AG09319 (cell line): ENCODE results near the gene WDFY2.

ENCODE experiments used
- DNase-seq: peaks from one replicate; pipeline ENCODE4 v3.0.0-alpha.2; 2010; ENCODE audit warnings: low read depth; ENCODE audit errors: extremely low read depth
- TF ChIP-seq, protein P1 (sequence below): IDR thresholded peaks from 2 replicates; pipeline ENCODE4 v1.5.1; 2011; ENCODE audit warnings: low read depth, mild to moderate bottlenecking, inconsistent platforms, low read length, moderate library complexity

WDFY2 gene

DNA sequence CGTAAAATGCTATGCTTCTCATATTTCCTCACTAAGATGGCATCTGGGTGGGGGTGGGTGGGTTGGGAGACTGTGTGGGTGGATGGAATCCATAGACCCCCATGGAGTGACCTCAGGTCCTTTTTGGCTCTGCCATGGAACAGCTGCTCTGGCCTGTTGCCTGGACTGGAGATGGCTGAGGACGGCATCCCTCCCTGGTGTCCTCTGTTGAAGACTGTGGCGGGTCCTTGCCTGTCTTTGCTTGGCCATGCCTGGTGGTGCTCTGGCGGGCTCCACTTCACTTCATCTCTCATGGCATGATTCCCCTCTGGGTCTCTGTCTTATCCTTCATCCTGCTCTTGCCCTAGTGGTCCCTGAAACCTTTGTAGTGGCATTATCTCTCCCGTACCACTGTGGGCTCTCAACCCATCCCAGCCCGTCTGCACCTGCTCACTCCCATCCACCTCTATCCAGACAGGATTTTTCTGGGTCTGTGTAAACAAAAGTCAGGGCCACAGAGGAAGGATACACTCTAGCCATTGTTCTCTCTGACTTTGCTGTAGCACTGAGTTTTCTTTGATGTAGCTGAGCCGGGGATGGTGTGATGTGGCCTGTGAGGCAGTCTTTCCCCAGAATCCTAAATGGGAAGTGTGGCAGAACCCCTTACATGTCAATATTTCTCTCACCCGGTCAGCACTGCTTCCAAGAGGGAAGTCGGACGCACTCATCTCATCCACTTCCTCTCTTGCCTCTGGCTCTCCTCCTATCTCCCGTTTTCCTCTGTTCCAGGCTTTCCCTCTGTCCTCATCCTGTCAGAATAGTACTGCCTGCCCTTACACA lies 36.1 kb downstream of the WDFY2 start:
- TF ChIP-seq, protein P1, sequence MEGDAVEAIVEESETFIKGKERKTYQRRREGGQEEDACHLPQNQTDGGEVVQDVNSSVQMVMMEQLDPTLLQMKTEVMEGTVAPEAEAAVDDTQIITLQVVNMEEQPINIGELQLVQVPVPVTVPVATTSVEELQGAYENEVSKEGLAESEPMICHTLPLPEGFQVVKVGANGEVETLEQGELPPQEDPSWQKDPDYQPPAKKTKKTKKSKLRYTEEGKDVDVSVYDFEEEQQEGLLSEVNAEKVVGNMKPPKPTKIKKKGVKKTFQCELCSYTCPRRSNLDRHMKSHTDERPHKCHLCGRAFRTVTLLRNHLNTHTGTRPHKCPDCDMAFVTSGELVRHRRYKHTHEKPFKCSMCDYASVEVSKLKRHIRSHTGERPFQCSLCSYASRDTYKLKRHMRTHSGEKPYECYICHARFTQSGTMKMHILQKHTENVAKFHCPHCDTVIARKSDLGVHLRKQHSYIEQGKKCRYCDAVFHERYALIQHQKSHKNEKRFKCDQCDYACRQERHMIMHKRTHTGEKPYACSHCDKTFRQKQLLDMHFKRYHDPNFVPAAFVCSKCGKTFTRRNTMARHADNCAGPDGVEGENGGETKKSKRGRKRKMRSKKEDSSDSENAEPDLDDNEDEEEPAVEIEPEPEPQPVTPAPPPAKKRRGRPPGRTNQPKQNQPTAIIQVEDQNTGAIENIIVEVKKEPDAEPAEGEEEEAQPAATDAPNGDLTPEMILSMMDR, result no peak
- no peak for DNase-seq

DNA sequence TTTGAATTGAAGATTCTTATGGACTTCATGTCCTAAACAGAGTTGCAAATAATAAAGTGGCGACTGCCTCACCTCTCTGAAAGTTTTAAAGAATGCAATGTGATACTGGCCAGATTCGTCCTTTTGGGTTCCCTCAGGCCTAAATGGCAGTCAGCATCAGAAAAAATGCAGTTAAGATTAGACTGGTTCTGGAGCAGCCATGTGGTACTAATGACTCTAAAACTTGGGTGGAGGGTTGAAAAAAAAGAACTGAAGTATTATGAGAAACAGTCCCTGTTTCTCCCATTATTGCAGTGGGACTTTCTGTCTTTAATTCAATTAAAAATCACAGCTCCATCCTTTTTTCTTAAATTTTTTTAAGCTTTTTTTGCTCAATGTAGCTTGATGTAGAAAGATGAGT lies 37.3 kb downstream of the WDFY2 start:
- TF ChIP-seq, protein P1, result no peak
- no peak for DNase-seq

DNA sequence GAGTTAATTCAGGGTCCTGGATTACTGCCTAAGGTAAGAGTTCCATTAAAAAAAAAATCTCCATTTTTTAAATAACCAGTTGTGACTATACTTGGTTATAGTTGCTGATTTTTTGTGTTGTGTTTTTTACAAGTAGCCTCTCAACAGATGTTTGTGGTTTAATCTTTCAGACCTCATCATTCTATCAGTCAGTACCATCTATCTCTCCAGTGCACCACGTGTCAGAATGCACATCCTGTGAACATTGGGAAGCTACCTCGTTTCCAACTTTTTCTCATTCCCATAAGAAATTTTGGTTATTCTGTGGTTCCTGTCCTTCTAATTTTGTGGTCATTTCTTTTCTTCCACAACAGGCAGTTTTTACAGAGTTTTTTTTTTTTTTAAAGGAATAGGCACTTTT lies 39.2 kb downstream of the WDFY2 start:
- TF ChIP-seq, protein P1, result no peak
- no peak for DNase-seq

- TF ChIP-seq, protein P1, result no peak
- DNase-seq, result no peak
Observed at GRCh38 chr13:51624207-51624606, 39.9 kb downstream of the WDFY2 start.

DNA sequence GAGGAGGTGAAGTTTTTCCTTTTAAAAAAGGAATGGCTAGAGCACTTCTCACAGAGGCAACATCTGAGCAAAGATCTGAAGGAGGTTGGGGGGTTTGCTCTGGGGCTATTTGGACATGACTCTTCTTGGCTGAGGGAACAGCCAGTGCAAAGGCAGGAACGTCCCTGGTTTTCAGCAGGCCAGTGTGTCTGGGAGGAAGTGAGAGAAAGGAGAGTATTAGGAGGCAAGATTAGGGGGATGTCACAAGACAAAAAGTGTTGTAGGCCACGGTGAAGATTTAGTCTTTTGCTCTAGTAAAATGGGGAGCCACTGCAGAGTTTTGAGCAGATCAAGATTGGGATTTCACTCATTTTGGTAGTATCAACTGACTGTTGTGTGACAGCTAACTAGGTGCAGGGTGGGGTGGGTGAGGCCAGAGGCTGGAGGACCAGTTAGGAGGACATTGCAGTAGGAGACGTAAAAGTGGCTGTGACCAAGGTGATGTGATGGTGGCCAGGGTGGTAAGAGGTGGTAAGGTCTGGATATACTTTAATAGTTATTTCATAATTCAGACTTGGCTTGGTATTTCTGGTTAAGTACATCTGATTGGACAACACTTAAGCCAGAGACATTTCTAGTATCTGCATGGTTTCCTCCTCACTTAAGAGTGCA lies 40.6 kb downstream of the WDFY2 start:
- TF ChIP-seq, protein P1, result no peak
- no peak for DNase-seq

DNA sequence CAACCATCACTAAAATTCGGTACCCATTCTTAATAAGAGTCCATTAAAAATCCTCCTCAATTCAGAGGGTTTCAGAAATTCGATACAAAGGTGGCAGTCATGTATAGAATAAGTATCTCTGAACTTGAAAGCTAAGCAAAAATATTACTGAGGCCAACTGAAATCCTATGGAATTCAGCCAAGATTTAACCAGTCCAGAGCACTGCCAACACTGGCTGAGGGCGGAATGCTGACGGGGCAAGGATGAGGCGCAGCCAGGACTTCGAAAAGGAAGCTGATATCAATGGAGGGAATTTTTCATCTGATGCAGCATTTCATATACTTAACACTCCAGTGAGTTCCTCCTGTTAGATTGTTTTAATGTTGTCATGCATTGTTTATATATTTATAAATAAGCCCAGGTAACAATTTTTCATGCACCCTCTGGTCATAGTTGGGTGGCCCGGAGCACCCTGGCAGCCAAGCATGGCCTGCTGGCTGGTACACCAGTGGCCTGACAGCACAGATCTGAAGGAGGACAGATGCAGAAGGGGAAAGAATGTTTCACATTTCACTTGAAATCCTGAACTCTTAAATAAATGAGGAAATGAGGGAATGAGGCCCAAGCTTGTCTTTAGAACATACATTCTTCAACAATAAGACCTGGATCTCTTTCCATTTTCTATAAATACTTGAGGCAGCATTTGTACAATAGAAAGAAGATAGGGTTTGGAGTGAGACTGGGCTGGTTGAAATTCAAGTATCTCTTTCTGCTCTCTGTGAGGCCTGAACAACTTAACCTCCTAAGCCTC lies 41.5 kb downstream of the WDFY2 start:
- TF ChIP-seq, protein P1, result no peak
- no peak for DNase-seq
